NCI-H1092 (cell line): ENCODE results near the gene NME9.

Experiments used
- DNase-seq: peaks from one replicate; lab custom pipeline; 2025; lab: John Stamatoyannopoulos, UW

NME9 gene

DNA sequence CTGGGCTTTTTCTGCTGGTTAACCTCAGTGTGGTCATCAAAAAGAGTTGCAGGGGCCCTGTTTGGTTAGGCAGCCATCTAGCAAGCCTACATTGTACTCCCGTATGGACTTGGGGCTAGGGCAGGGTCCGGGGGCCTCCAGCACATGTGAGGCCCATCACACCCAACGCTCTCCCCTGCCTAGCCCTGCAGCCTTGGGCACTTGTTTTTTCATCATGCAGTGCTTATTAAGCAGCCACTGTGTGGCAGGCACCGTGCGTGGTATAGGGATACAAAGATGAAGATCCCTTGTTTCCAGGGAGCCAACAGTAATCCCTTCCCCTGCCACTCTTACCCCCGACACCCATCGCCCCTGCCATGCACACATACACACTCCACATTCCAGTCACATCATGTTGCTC lies 32.9 kb upstream of the NME9 start:
- DNase-seq, result no peak

GRCh38 chr3:138361561-138361971 lies 31.9 kb upstream of the NME9 start:
- DNase-seq, result no peak

DNA sequence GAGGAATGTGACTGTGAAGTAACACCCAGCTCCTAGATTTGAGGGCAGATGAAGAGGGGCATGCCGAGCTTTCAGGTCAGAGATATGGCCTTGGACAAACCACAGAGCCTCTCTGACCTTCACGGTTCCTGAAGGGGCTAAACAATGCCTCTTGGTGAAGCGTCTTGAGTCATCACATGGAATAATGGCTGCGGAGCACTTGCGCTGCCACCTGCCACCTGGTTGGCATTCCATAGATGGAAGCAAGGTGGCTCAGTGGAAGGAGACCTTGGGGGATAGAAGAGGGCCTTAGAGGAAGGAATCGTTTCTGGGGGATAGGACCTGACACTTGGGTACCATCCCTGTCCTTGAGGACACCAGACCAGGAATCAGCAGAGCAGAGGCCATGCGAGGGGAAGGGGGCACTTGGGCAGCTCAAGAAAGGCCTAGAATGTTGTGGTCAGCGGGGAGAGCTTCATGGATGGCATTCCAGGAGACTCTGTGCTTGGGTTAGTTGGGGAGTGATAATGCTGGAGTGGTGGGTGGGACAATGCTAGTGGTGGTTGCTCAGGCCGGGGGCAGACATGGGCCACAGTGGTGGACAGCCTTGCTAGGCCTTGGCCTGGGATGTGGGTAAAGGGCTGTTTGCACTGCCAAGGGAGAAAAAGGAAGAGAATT lies 31.3 kb upstream of the NME9 start:
- DNase-seq, result no peak

GRCh38 chr3:138359919-138360868 lies 30.5 kb upstream of the NME9 start:
- no peak for DNase-seq

- DNase-seq, result no peak
Observed at GRCh38 chr3:138359148-138359918, 29.7 kb upstream of the NME9 start.

GRCh38 chr3:138356730-138357405 lies 27.2 kb upstream of the NME9 start:
- no peak for DNase-seq

DNA sequence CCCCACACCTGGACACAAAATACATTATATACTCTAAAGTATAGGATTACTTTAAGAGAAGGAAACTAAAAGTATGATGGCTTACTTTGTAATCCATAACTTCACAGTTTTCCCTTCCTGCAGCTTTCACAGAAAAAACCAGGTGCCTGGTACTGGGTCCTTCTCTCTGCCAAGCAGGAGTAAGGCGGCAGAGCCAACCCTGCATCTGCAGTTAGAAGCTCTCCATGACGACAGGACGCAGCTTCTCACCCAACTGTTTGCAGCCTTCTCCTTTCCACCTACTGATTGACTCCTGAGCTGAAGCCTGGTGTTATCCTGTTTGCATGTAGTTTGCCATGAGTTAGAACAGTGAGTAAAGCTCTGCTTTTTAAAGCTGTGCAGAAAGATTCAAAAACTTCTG lies 25.4 kb upstream of the NME9 start:
- no peak for DNase-seq

GRCh38 chr3:138354376-138354775 lies 24.7 kb upstream of the NME9 start:
- DNase-seq, result no peak

DNA sequence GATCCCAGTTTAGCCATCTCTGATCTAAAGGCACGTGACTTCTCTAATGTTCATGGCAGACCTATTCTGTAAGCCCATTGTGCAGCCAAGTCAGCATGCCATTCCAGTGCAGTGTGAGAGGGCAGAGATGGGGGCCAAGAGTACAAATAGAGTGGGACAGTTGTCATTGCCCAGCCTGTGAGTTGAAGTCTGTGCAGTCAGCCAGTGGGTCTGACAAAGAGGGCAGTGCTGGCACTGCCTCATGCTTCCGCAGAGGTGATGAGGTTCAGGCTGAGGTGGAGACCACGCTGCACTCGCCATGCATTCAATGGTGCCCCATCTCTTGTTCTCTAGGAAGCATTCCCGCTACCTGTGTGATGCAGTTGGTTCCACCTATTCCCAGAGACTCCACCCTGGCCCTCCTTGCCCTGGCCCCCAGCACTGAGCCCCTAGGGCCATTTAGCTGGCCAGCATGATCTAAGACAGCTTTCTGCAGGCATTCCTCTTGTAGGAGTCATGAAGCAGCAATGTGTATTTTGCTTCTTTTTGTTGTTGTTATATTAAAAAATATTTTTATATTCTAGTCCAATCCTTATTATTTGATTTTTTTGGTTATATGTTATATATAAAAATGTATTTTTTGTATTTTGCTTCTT lies 22.4 kb upstream of the NME9 start:
- no peak for DNase-seq

GRCh38 chr3:138351151-138351550 lies 21.5 kb upstream of the NME9 start:
- no peak for DNase-seq

GRCh38 chr3:138349926-138350665 lies 20.4 kb upstream of the NME9 start:
- no peak for DNase-seq

GRCh38 chr3:138348754-138349739 lies 19.4 kb upstream of the NME9 start:
- DNase-seq, result peak; percentile 37

DNA sequence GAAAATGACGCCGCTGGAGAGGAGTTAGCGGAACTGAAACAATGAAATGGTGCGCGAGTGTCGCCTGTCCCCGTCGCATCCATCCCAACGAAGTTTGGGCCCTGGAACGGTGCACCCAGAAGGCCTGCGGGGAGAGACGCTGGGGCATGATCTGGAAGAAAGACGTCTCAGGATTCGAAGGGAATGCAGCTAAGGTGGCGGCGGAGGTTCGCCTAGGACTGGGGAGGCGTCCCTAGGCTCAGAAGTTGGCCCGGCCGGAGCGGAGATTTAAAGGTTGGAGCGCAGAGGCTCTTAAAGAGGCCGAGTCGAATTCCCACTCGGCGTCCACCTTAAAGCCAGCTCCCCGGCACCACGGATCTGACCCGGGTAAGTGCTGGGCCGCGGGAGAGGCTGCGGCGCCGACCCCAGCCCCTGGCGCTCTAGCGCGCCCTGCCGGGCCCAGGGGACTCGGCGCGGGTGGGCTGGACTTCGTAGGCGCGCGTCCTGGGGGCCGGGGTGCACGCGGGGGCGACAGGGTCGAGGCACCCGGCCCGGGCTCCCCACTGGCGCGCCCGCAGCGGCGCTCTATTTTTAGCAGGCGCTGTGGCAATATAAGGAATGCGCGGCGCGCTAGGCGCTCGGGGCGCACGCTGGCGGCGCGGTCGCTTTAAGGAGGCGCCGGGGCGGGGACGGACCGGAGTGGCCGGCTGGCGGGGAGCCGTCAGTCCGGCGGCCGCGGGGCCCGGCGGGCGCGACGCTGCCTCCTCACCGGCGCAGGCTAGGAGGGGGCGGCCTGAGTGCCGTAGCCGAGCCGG lies 18.5 kb upstream of the NME9 start, which contains the start of gene MRAS:
TSS of gene MRAS (plus strand) at position 620 of the 794 bp plus-strand sequence. CDS start 24,305 bp downstream, outside the sequence.
- DNase-seq, result peak; percentile 44

GRCh38 chr3:138344754-138345153 lies 15.1 kb upstream of the NME9 start:
- DNase-seq, result no peak

GRCh38 chr3:138340511-138340910 lies 10.9 kb upstream of the NME9 start:
- no peak for DNase-seq

GRCh38 chr3:138338811-138339210 lies 9.2 kb upstream of the NME9 start:
- no peak for DNase-seq

DNA sequence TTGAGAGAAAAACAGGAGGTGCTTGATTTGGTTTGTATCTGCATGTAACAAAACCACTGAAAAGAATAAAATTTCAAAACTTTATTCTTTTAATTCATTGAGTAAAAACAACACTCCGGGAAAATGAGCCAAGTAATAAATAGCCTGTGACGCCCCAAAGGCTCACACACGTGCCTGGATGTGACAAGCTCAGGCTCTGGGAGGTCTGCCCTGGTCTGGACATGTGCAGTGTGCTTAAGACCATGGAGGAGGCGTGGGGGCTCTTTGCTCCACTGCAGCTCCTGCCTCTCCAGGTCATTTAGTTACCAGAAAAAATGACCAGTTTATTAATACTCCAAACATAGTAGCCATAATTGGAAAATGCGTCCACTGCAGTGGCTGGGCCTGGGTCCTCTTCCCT lies 8.6 kb upstream of the NME9 start:
- DNase-seq, result no peak

- no peak for DNase-seq
Observed at GRCh38 chr3:138336454-138336999, 6.9 kb upstream of the NME9 start.
